ENCODE results near the gene PRTFDC1. TPM values are rescaled to one million over a fixed set of nuclear protein-coding genes. Genes with fewer than 3 reads are reported as not detected.
"Not testable (repeated sequence)": the region's sequence is repeated elsewhere in the genome, so short reads cannot be mapped to it uniquely, and the experiment has no call there.

PRTFDC1 gene
- total RNA-seq, 1 experiment from 2014 or later = not detected

DNA sequence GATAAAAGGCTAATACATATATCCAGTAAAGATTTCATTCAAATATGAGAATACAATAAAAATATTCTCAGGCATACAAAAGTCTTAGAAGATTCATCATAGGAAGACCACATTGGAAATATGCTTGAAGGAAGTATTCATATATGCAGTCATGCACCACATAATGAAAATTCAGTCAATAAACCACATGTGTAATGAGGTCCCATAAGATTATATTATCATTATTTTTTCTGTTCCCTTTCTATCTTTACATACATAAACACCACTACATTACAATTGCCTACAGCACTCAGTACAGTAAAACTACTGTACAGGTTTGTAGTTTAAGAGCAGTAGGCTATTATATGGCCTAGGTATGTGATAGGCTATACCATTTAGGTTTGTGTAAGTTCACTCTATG is 111.6 kb downstream of the PRTFDC1 start:
- no peak overlapping the region for H2AFZ ChIP-seq (ENCODE audit: low read depth, low read length, poor library complexity, severe bottlenecking)
- TF ChIP-seq CBX3 (IDR thresholded peaks at IDR 0.05; ENCODE audit: low read depth) (no peak), EGR1 (IDR thresholded peaks at IDR 0.05; ENCODE audit: low read depth) (no peak), SRF (IDR thresholded peaks at IDR 0.05; ENCODE audit: low read depth) (no peak), RAD21 (IDR thresholded peaks at IDR 0.05; ENCODE audit: low read depth) (no peak), POLR2A (IDR thresholded peaks at IDR 0.05; ENCODE audit: borderline replicate concordance, extremely low read depth, insufficient read depth, insufficient read length) (no peak), TCF7L2 (IDR thresholded peaks at IDR 0.05; ENCODE audit: borderline replicate concordance, extremely low read depth, insufficient read depth, insufficient read length) (no peak), ZFX (IDR thresholded peaks at IDR 0.05) (no peak), CEBPB (IDR thresholded peaks at IDR 0.05; ENCODE audit: low read depth) (no peak)
- TF ChIP-seq, protein P1, sequence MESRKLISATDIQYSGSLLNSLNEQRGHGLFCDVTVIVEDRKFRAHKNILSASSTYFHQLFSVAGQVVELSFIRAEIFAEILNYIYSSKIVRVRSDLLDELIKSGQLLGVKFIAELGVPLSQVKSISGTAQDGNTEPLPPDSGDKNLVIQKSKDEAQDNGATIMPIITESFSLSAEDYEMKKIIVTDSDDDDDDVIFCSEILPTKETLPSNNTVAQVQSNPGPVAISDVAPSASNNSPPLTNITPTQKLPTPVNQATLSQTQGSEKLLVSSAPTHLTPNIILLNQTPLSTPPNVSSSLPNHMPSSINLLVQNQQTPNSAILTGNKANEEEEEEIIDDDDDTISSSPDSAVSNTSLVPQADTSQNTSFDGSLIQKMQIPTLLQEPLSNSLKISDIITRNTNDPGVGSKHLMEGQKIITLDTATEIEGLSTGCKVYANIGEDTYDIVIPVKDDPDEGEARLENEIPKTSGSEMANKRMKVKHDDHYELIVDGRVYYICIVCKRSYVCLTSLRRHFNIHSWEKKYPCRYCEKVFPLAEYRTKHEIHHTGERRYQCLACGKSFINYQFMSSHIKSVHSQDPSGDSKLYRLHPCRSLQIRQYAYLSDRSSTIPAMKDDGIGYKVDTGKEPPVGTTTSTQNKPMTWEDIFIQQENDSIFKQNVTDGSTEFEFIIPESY (IDR thresholded peaks at IDR 0.05; ENCODE audit: extremely low read depth, insufficient replicate concordance, low read length) = no peak
- no peaks in the 10 kb centered on the region for H3K27me3 ChIP-seq (ENCODE audit: insufficient read depth, low read length)
- no peak overlapping the region for H3K4me3 ChIP-seq (replicated peaks in 1 of 2; ENCODE audit: low read depth in 1 of 2, low read length in 2 of 2)
- DNase-seq (ENCODE audit: low read depth, low spot score) (no peak), ATAC-seq (no peak)
- H3K79me2 ChIP-seq (ENCODE audit: insufficient read depth, low read length) = no peaks in the 10 kb centered on the region
- H3K4me2 ChIP-seq (ENCODE audit: low read length) = no peak overlapping the region
- H3K36me3 ChIP-seq (ENCODE audit: control insufficient read depth in 1 of 2, insufficient read depth in 2 of 2, low read length in 2 of 2) = no peaks in the 10 kb centered on the region
- ChIA-PET CTCF (no interaction called here), POLR2A (no interaction called here), RAD21 (ENCODE audit: low non-redundant PET in 1 of 2, low total read pairs in 2 of 2, uncharacterized antibody in 2 of 2, unreplicated experiment in 2 of 2) (no interaction called here)
- no peaks in the 10 kb centered on the region for H3K9me3 ChIP-seq (ENCODE audit: control insufficient read depth in 1 of 2, insufficient read depth in 1 of 2, low read depth in 1 of 2, low read length in 2 of 2)
- H3K9ac ChIP-seq (ENCODE audit: low read length) = no peak overlapping the region
- no TSS peak for BruUV-seq (replicated peaks)
- no peaks in the 10 kb centered on the region for H3K9me2 ChIP-seq (ENCODE audit: insufficient read depth)
- intact Hi-C loops (cut with micrococcal nuclease) = no loop called here
- no peak overlapping the region for H3K27ac ChIP-seq (ENCODE audit: low read depth, low read length)
- no peaks in the 10 kb centered on the region for H4K20me1 ChIP-seq (ENCODE audit: insufficient read depth)
- H3K4me1 ChIP-seq (ENCODE audit: control insufficient read depth in 1 of 2, insufficient read depth in 2 of 2, low read length in 2 of 2) = no peaks in the 10 kb centered on the region

DNA sequence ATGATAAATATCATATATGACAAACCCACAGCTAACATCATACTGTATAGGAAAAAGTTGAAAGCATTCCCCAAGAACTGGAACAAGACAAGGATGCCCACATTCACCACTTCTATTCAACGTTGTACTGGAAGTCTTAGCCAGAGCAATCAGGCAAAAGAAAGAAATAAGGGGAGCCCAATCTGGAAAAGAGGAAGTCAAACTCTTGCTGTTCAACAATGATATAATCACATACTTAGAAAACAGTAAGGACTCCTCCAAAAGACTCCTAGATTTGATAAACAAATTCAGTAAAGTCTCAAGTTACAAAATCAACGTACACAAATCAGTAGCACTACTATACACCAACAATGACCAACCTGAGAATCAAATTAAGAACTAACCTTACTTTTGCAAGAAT is 114.6 kb downstream of the PRTFDC1 start:
- H3K9me2 ChIP-seq (ENCODE audit: insufficient read depth); intact Hi-C loops (cut with micrococcal nuclease); H3K79me2 ChIP-seq (ENCODE audit: insufficient read depth, low read length); H2AFZ ChIP-seq (ENCODE audit: low read depth, low read length, poor library complexity, severe bottlenecking); H3K9me3 ChIP-seq (ENCODE audit: control insufficient read depth in 1 of 2, insufficient read depth in 1 of 2, low read depth in 1 of 2, low read length in 2 of 2); BruUV-seq (replicated peaks); H3K36me3 ChIP-seq (ENCODE audit: control insufficient read depth in 1 of 2, insufficient read depth in 2 of 2, low read length in 2 of 2); ATAC-seq; POLR2A ChIA-PET; RAD21 ChIA-PET (ENCODE audit: low non-redundant PET in 1 of 2, low total read pairs in 2 of 2, uncharacterized antibody in 2 of 2, unreplicated experiment in 2 of 2); H3K9ac ChIP-seq (ENCODE audit: low read length); H3K4me3 ChIP-seq (replicated peaks in 1 of 2; ENCODE audit: low read depth in 1 of 2, low read length in 2 of 2); CTCF ChIA-PET; H3K27me3 ChIP-seq (ENCODE audit: insufficient read depth, low read length); H3K27ac ChIP-seq (ENCODE audit: low read depth, low read length); H3K4me1 ChIP-seq (ENCODE audit: control insufficient read depth in 1 of 2, insufficient read depth in 2 of 2, low read length in 2 of 2); DNase-seq (ENCODE audit: low read depth, low spot score); H4K20me1 ChIP-seq (ENCODE audit: insufficient read depth); H3K4me2 ChIP-seq (ENCODE audit: low read length): not testable (repeated sequence)

All from HCT116 (cell line).